OCI-LY1 (cell line): ENCODE results near the gene GPR3.

Experiments
- H2AFZ ChIP-seq: fragments of 200-600 bp; sonication (generic), shearing (Covaris generic); 2 replicates; pipeline ENCODE4 v1.6.0; 2014; ENCODE audit warnings: antibody characterized with exemption, mild to moderate bottlenecking, low read length
- H3F3A ChIP-seq: fragments of 200-600 bp; sonication (generic), shearing (Covaris generic); 2 replicates; pipeline ENCODE4 v1.6.0; 2014; ENCODE audit warnings: mild to moderate bottlenecking, antibody characterized with exemption, low read length, moderate library complexity; ENCODE audit not compliant: insufficient read depth
- H3K27ac ChIP-seq: fragments of 200-600 bp; sonication (generic); 2 replicates; pipeline ENCODE4 v1.5.1; 2014; ENCODE audit warnings: low read length, mixed run types, mild to moderate bottlenecking, low read depth; ENCODE audit not compliant: poor library complexity, severe bottlenecking
- H3K27me3 ChIP-seq: fragments of 200-600 bp; sonication (generic); 2 replicates; pipeline ENCODE4 v1.6.0; 2014; ENCODE audit warnings: antibody characterized with exemption, mild to moderate bottlenecking, low read length, moderate library complexity; ENCODE audit not compliant: insufficient read depth
- H3K36me3 ChIP-seq: fragments of 200-600 bp; sonication (generic); 2 replicates; pipeline ENCODE4 v1.6.1; 2014; ENCODE audit warnings: mild to moderate bottlenecking, antibody characterized with exemption, low read length, moderate library complexity, mixed read lengths; ENCODE audit not compliant: insufficient read depth
- H3K4me1 ChIP-seq: fragments of 200-600 bp; sonication (generic); 2 replicates; pipeline ENCODE4 v1.5.1; 2014; ENCODE audit warnings: mild to moderate bottlenecking, low read length, moderate library complexity; ENCODE audit not compliant: insufficient read depth, severe bottlenecking
- H3K4me2 ChIP-seq: fragments of 200-600 bp; sonication (generic), shearing (Covaris generic); 2 replicates; pipeline ENCODE4 v1.6.1; 2014; ENCODE audit warnings: low read length
- H3K4me3 ChIP-seq: fragments of 200-600 bp; sonication (generic); 2 replicates; pipeline ENCODE4 v1.5.1; 2014; ENCODE audit warnings: low read length, low read depth, mild to moderate bottlenecking, mixed read lengths; ENCODE audit not compliant: poor library complexity, severe bottlenecking
- H3K79me2 ChIP-seq: fragments of 200-600 bp; shearing (Covaris generic); 2 replicates; pipeline ENCODE4 v1.6.1; 2016; ENCODE audit warnings: mixed run types, low read length, mixed read lengths; ENCODE audit not compliant: insufficient read depth
- H3K9ac ChIP-seq: fragments of 200-600 bp; sonication (generic), shearing (Covaris generic); 2 replicates; pipeline ENCODE4 v1.6.1; 2014; ENCODE audit warnings: mild to moderate bottlenecking, low read length, mixed read lengths
- H3K9me2 ChIP-seq: fragments of 200-600 bp; sonication (generic), shearing (Covaris generic); 2 replicates; pipeline ENCODE4 v1.6.1; 2014; ENCODE audit warnings: low read depth, mild to moderate bottlenecking, low read length, mixed read lengths
- H3K9me3 ChIP-seq: fragments of 200-600 bp; shearing (Covaris generic); 2 replicates; pipeline ENCODE4 v1.6.1; 2014; ENCODE audit warnings: low read length, mixed read lengths
- H4K20me1 ChIP-seq: fragments of 200-600 bp; sonication (generic), shearing (Covaris generic); 2 replicates; pipeline ENCODE4 v1.6.0; 2016; ENCODE audit warnings: mild to moderate bottlenecking, low read length; ENCODE audit not compliant: insufficient read depth
- EZH2 ChIP-seq: fragments of 200-600 bp; sonication (generic), shearing (Covaris generic); IDR thresholded peaks from 2 replicates; pipeline ENCODE4 v1.8.0; 2017; ENCODE audit warnings: borderline replicate concordance, mixed run types, mild to moderate bottlenecking, antibody characterized with exemption, low read length, moderate library complexity, mixed read lengths
- TF ChIP-seq, protein P1 (sequence below): fragments of 200-600 bp; sonication (generic), shearing (Covaris generic); IDR thresholded peaks from 2 replicates; pipeline ENCODE4 v1.5.1; 2017; ENCODE audit warnings: mild to moderate bottlenecking, antibody characterized with exemption, low read length, moderate library complexity, mixed read lengths

The GPR3 gene

DNA sequence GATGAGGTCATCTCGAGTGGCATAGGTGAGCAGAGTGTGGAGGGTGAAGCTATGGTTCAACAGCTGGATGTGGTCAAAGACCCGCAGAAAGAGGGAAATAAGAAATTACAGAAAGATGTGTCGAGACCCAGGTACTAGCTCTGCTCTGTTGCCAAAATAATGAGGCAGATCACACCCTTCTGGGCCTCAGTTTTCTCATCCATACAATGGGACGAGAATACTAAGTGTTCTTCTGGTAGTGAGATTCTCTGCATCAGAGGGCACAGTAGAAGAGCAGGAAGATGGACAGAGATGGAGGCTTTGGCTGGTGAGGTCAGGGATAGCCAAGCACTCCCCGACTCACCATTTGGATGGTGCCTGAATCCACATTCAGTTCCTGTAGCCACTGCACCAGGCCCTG is 36.7 kb upstream of the GPR3 start:
- TF ChIP-seq EZH2, result no peak
- TF ChIP-seq, protein P1, sequence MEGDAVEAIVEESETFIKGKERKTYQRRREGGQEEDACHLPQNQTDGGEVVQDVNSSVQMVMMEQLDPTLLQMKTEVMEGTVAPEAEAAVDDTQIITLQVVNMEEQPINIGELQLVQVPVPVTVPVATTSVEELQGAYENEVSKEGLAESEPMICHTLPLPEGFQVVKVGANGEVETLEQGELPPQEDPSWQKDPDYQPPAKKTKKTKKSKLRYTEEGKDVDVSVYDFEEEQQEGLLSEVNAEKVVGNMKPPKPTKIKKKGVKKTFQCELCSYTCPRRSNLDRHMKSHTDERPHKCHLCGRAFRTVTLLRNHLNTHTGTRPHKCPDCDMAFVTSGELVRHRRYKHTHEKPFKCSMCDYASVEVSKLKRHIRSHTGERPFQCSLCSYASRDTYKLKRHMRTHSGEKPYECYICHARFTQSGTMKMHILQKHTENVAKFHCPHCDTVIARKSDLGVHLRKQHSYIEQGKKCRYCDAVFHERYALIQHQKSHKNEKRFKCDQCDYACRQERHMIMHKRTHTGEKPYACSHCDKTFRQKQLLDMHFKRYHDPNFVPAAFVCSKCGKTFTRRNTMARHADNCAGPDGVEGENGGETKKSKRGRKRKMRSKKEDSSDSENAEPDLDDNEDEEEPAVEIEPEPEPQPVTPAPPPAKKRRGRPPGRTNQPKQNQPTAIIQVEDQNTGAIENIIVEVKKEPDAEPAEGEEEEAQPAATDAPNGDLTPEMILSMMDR, result no peak
- H3K4me2 ChIP-seq, result peak overlapping the region; percentile 82; the same call in 1 of the 2 replicates

DNA sequence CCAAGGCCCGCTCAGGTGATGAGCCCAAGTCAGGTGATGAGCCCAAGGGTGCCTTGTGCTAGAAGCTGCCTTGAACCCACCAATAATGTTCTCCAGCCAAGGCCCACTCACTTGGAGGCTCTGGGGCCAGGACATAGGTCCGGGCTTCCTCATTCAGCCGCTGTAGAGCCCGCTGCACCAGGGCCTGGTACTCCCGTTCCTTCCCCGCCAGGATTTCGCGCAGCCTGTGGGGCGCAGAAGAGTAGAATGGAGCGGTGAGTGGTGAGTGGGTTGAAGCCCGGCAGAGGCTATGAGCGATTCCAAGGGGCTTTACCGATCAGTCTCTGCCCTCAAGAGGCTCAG is 36.2 kb upstream of the GPR3 start:
- no peak for TF ChIP-seq EZH2
- TF ChIP-seq, protein P1, result no peak
- Histone ChIP-seq H3K9me3 (no peaks in the 10 kb centered on the region), H3K79me2 (no peaks in the 10 kb centered on the region), H3K9me2 (no peaks in the 10 kb centered on the region), H3K4me2 (peak overlapping the region; percentile 82), H3K27ac (peak overlapping the region; percentile 37), H2AFZ (no peak overlapping the region), H3F3A (no peaks in the 10 kb centered on the region), H3K36me3 (no peaks in the 10 kb centered on the region), H3K4me1 (peaks cover 43% of the 10 kb centered on the region), H3K27me3 (no peaks in the 10 kb centered on the region; the same call in 1 of the 2 replicates), H3K4me3 (peak overlapping the region; percentile 58), H4K20me1 (no peaks in the 10 kb centered on the region), H3K9ac (peak overlapping the region; percentile 56; the same call in 1 of the 2 replicates)

More for the DNA sequence above, 36.7 kb upstream of the GPR3 start:
- Histone ChIP-seq H2AFZ (no peak overlapping the region), H3K27ac (peak overlapping the region; percentile 37), H3K9me2 (no peaks in the 10 kb centered on the region), H3K27me3 (no peaks in the 10 kb centered on the region; the same call in 1 of the 2 replicates), H3K79me2 (no peaks in the 10 kb centered on the region), H3K4me1 (peaks cover 39% of the 10 kb centered on the region), H4K20me1 (no peaks in the 10 kb centered on the region), H3K9ac (no peak overlapping the region), H3F3A (no peaks in the 10 kb centered on the region), H3K36me3 (no peaks in the 10 kb centered on the region), H3K9me3 (no peaks in the 10 kb centered on the region), H3K4me3 (peak overlapping the region; percentile 58)

DNA sequence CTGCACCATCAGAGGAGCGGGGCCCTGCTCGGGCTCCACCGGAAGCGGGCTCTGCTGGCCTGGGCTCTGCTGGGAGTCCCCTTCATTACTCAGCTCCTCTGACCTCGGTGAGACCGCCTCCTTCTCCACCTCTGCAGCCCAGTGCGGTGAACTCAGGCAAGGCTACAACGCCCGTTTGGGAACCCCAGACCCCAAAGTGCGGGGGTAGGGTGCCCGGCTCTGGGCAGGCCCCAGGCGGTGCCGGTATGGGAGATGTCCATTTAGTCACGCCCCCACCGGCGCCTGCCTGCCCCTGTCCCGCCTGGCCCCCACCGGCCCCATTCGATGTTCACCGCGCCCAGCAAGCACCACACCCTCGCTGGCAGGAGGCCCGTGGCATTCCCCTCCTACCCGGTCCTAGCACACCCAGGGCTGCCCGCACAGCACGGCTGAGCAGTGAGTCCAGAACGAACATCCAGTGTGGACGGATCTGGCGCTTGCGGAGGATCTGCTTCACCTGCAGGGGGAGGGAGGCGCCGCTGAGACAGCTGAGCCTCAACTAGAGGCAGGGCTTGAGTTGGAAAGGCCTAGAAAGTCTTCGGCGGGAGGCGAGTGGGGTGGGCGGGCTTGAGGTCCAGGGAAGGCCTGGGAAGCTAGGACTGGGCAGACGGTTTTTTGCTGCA is 35.7 kb upstream of the GPR3 start:
- H2AFZ ChIP-seq, result no peak overlapping the region
- peaks cover 43% of the 10 kb centered on the region for H3K4me1 ChIP-seq
- H4K20me1 ChIP-seq, result no peaks in the 10 kb centered on the region
- H3K27me3 ChIP-seq, result no peaks in the 10 kb centered on the region; the same call in 1 of the 2 replicates
- H3K4me2 ChIP-seq, result peak overlapping the region; percentile 82
- H3K27ac ChIP-seq, result peak overlapping the region; percentile 37
- H3K9me2 ChIP-seq, result no peaks in the 10 kb centered on the region
- H3K79me2 ChIP-seq, result no peaks in the 10 kb centered on the region
- no peaks in the 10 kb centered on the region for H3K9me3 ChIP-seq
- TF ChIP-seq, protein P1, result no peak
- TF ChIP-seq EZH2, result no peak
- H3F3A ChIP-seq, result no peaks in the 10 kb centered on the region
- no peaks in the 10 kb centered on the region for H3K36me3 ChIP-seq
- H3K4me3 ChIP-seq, result peak overlapping the region; percentile 58
- peak overlapping the region; percentile 56; the same call in 1 of the 2 replicates for H3K9ac ChIP-seq
